CD4-positive, alpha-beta T cell (primary cell): ENCODE data around the gene SYNPO2L. TPM values are rescaled to one million over a fixed set of nuclear protein-coding genes. Genes with fewer than 3 reads are reported as not detected.

Experiments used
- ATAC-seq: fragments of 200-7000 bp; cut with Tn5 transposase; one replicate; pipeline ENCODE4 v1.10.0; 2022; ENCODE audit warnings: mild to moderate bottlenecking; ENCODE audit not compliant: poor library complexity
- CTCF ChIA-PET: fragments of 350-600 bp; sonication (Branson Sonifier 250); formaldehyde crosslinking; loops from one replicate; lab custom pipeline; 2021; ENCODE audit warnings: antibody characterized with exemption, inconsistent platforms; lab: Charles Lee
- POLR2A ChIA-PET: fragments of 350-600 bp; sonication (Branson Sonifier 250); formaldehyde crosslinking; loops from one replicate; lab custom pipeline; 2021; ENCODE audit warnings: antibody characterized with exemption, inconsistent platforms; lab: Charles Lee
- DNase-seq, 14 experiments: peaks; one replicate each; pipeline ENCODE4 v3.0.0-alpha.2; 2013 to 2020; ENCODE audit warnings: mixed read lengths in 2 of 14
- H3K27ac ChIP-seq, 2 donors: one replicate each; pipeline versions ENCODE4 v1.5.1 to v1.7.0; 2013; ENCODE audit warnings: low read length in 2 of 2, low read depth in 1 of 2, mild to moderate bottlenecking in 1 of 2
- H3K27me3 ChIP-seq, 2 experiments: 1 replicate in 1 of 2; 2 replicates in 1 of 2; pipeline versions ENCODE4 v1.6.1 to v1.7.0; 2013; ENCODE audit warnings: low read length in 2 of 2, control low read depth in 1 of 2, mild to moderate bottlenecking in 1 of 2, moderate library complexity in 1 of 2; ENCODE audit not compliant: insufficient read depth in 2 of 2, control insufficient read depth in 1 of 2
- H3K36me3 ChIP-seq: one replicate; pipeline ENCODE4 v1.6.1; 2013; ENCODE audit warnings: low read length, control low read depth; ENCODE audit not compliant: insufficient read depth
- H3K4me1 ChIP-seq: one replicate; pipeline ENCODE4 v1.6.1; 2013; ENCODE audit warnings: low read length, control low read depth; ENCODE audit not compliant: insufficient read depth
- H3K4me3 ChIP-seq: one replicate; pipeline ENCODE4 v1.5.1; 2013; ENCODE audit warnings: mild to moderate bottlenecking, low read length, moderate library complexity
- H3K9me3 ChIP-seq, 2 experiments: 1 replicate in 1 of 2; 2 replicates in 1 of 2; pipeline versions ENCODE4 v1.6.1 to v1.7.0; 2013; ENCODE audit warnings: low read length in 2 of 2, mild to moderate bottlenecking in 2 of 2, control low read depth in 1 of 2, moderate library complexity in 1 of 2; ENCODE audit not compliant: control insufficient read depth in 1 of 2, insufficient read depth in 1 of 2
- H3K27ac Mint-ChIP-seq: one replicate; pipeline ENCODE4 v1.8.0; 2020; ENCODE audit warnings: mixed read lengths
- H3K27me3 Mint-ChIP-seq: one replicate; pipeline ENCODE4 v1.8.0; 2021; ENCODE audit warnings: mixed read lengths
- H3K36me3 Mint-ChIP-seq: one replicate; pipeline ENCODE4 v1.8.0; 2021; ENCODE audit warnings: low read depth, mixed read lengths
- H3K4me1 Mint-ChIP-seq: one replicate; pipeline ENCODE4 v1.8.0; 2021; ENCODE audit warnings: low read depth, mixed read lengths
- H3K4me3 Mint-ChIP-seq: one replicate; pipeline ENCODE4 v1.8.0; 2020; ENCODE audit warnings: mild to moderate bottlenecking, mixed read lengths
- H3K9me3 Mint-ChIP-seq: one replicate; pipeline ENCODE4 v1.8.0; 2020; ENCODE audit warnings: mixed read lengths
- intact Hi-C, 2 experiments: fragments of 100-400 bp; cut with DNase I in 1 of 2; cut with micrococcal nuclease in 1 of 2; formaldehyde crosslinking; loops; one replicate each; pipeline versions ENCODE4 v1.15.1 to v1.9.0; 2023 to 2025; cut with DNase I, micrococcal nuclease
- total RNA-seq, 174 experiments: library from RNA in 2 of 174; stranded (reverse) in 2 of 174; gene quantifications; one replicate each; pipeline ENCODE4 v1.2.3 and lab custom pipeline; 2021 to 2026
- TF ChIP-seq, protein P1 (sequence below): fragments of 200-600 bp; IDR thresholded peaks from one replicate; pipeline ENCODE4 v1.8.0; 2022; ENCODE audit warnings: antibody characterized with exemption, mild to moderate bottlenecking

SYNPO2L gene
- total RNA-seq, 2 experiments from 2014 or later, result not detected

DNA sequence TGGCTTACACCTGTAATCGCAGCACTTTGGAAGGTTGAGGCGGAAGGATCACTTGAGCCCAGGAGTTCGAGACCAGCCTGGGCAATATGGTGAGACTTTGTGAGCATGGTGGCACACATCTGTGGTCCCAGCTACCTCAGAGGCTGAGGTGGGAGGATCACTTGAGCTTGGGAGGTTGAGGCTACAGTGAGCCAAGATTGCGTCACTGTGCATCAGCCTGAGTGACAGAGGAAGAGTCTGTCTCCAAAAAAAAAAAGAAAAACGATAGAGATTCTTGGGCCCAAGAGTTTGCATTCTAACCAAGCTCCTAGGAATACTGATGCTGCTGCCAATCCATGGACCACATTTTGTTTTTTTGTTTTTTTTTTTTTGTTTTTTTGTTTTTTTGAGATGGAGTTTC, 26.7 kb downstream of the SYNPO2L start:
- ChIA-PET CTCF (no interaction called here), POLR2A (no interaction called here)
- Histone ChIP-seq H3K4me3 (no peak overlapping the region), H3K36me3 (no peaks in the 10 kb centered on the region), H3K27ac (no peak overlapping the region), H3K27me3 (no peaks in the 10 kb centered on the region), H3K4me1 (peaks cover 17% of the 10 kb centered on the region), H3K9me3 (no peaks in the 10 kb centered on the region)
- no peaks in the 10 kb centered on the region for H3K27me3 Mint-ChIP-seq
- H3K9me3 Mint-ChIP-seq, result no peaks in the 10 kb centered on the region
- H3K36me3 Mint-ChIP-seq, result peaks cover 14% of the 10 kb centered on the region
- no peak overlapping the region for H3K27ac Mint-ChIP-seq
- intact Hi-C loops, result loop anchor here (5.0 to 10.0 kb wide), 8 partner anchors 102 to 1002 kb away; partner anchors contain the start of genes ANXA7 (in 1 of the 2), CFAP70 (in 1 of the 2), ECD (in 1 of the 2) and FAM149B1 (in 1 of the 2)
- DNase-seq, result no peak
- H3K4me3 Mint-ChIP-seq, result no peak overlapping the region
- TF ChIP-seq, protein P1, sequence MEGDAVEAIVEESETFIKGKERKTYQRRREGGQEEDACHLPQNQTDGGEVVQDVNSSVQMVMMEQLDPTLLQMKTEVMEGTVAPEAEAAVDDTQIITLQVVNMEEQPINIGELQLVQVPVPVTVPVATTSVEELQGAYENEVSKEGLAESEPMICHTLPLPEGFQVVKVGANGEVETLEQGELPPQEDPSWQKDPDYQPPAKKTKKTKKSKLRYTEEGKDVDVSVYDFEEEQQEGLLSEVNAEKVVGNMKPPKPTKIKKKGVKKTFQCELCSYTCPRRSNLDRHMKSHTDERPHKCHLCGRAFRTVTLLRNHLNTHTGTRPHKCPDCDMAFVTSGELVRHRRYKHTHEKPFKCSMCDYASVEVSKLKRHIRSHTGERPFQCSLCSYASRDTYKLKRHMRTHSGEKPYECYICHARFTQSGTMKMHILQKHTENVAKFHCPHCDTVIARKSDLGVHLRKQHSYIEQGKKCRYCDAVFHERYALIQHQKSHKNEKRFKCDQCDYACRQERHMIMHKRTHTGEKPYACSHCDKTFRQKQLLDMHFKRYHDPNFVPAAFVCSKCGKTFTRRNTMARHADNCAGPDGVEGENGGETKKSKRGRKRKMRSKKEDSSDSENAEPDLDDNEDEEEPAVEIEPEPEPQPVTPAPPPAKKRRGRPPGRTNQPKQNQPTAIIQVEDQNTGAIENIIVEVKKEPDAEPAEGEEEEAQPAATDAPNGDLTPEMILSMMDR, result no peak
- peaks cover 25% of the 10 kb centered on the region for H3K4me1 Mint-ChIP-seq
- ATAC-seq, result no peak

DNA sequence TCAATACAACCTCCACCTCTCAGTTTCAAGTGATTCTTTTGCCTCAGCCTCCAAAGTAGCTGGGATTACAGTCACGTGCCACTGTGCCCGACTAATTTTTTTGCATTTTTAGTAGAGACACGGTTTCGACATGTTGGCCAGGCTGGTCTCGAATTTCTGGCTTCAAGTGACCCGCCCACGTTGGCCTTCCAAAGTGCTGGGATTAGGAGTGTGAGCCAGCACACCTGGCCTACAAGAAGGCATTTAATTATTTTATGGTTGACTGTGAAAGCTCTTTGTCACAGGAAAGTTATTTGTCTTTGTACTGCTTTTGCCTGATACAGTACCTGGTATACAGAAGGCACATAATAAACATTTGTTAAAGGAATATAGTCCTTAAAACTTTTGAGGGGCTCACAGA, 27.4 kb downstream of the SYNPO2L start:
- H3K4me1 Mint-ChIP-seq, result peaks cover 25% of the 10 kb centered on the region
- Histone ChIP-seq H3K27me3 (no peaks in the 10 kb centered on the region), H3K36me3 (no peaks in the 10 kb centered on the region), H3K27ac (no peak overlapping the region), H3K4me1 (peaks cover 17% of the 10 kb centered on the region), H3K9me3 (no peaks in the 10 kb centered on the region), H3K4me3 (no peak overlapping the region)
- intact Hi-C loops, result loop anchor here (5.0 to 10.0 kb wide), 8 partner anchors 101 to 1001 kb away; partner anchors contain the start of genes ANXA7 (in 1 of the 2), CFAP70 (in 1 of the 2), ECD (in 1 of the 2) and FAM149B1 (in 1 of the 2)
- TF ChIP-seq, protein P1, result no peak
- H3K9me3 Mint-ChIP-seq, result no peaks in the 10 kb centered on the region
- no peak for DNase-seq
- H3K27ac Mint-ChIP-seq, result no peak overlapping the region
- CTCF ChIA-PET, result no interaction called here
- POLR2A ChIA-PET, result no interaction called here
- peaks cover 14% of the 10 kb centered on the region for H3K36me3 Mint-ChIP-seq
- no peaks in the 10 kb centered on the region for H3K27me3 Mint-ChIP-seq
- ATAC-seq, result no peak
- no peak overlapping the region for H3K4me3 Mint-ChIP-seq

DNA sequence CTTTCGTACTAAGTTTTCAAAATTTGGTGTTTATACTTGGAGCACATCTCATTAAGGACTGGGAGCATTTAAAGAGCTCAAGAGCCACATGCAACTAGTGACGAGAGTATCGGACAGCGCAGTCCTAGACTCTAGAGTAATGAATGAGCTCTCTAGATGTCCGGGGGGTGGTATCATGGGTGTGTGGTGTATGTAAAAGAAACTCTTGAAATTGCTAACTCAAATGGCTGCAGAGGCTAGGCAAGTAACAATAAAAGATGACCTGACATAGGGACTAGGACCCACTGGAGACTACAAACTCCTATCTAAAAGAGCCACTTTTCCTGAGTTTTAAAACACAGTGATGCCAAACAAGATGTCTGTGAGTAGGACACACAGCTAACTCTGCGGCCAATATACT, 28.5 kb downstream of the SYNPO2L start:
- H3K27me3 ChIP-seq, result no peaks in the 10 kb centered on the region
- no peak overlapping the region for H3K4me3 ChIP-seq
- POLR2A ChIA-PET, result interaction anchor here (1.0 kb wide), 2 partner anchors 30 to 131 kb away, joined by 3 to 4 read pairs; partner anchors contain the start of gene PPP3CB
- no peaks in the 10 kb centered on the region for H3K9me3 ChIP-seq
- H3K27ac ChIP-seq, result no peak overlapping the region
- Mint-ChIP-seq H3K36me3 (peaks cover 14% of the 10 kb centered on the region), H3K4me1 (peaks cover 25% of the 10 kb centered on the region), H3K9me3 (no peaks in the 10 kb centered on the region), H3K4me3 (peak overlapping the region; percentile 91), H3K27ac (peak overlapping the region; percentile 90), H3K27me3 (no peaks in the 10 kb centered on the region)
- DNase-seq (no peak), ATAC-seq (no peak)
- H3K36me3 ChIP-seq, result no peaks in the 10 kb centered on the region
- CTCF ChIA-PET, result interaction anchor here (0.9 kb wide), 1 partner anchor 17 kb away, joined by 3 read pairs; no protein-coding TSS in a partner anchor
- H3K4me1 ChIP-seq, result peaks cover 17% of the 10 kb centered on the region
- TF ChIP-seq, protein P1, result no peak
- intact Hi-C loops, result loop anchor here (5.0 to 10.0 kb wide), 8 partner anchors 100 to 1000 kb away; partner anchors contain the start of genes ANXA7 (in 1 of the 2), CFAP70 (in 1 of the 2), ECD (in 1 of the 2) and FAM149B1 (in 1 of the 2)
